Vagina (tissue), 2 donors: Measurements from ENCODE around the gene ASAP2. TPM values are rescaled to one million over a fixed set of nuclear protein-coding genes. Genes with fewer than 3 reads are reported as not detected.

ENCODE experiments used
- DNase-seq, 2 donors: peaks; one replicate each; pipeline ENCODE4 v3.0.0-alpha.2; 2017; ENCODE audit errors: extremely low spot score in 2 of 2
- H3K27ac ChIP-seq: fragments of 200-600 bp; sonication (generic); one replicate; pipeline ENCODE4 v1.5.1; 2019
- H3K27me3 ChIP-seq: fragments of 200-600 bp; sonication (generic); one replicate; pipeline ENCODE4 v1.5.1; 2019
- H3K36me3 ChIP-seq, 2 donors: fragments of 200-600 bp; sonication (generic); one replicate each; pipeline ENCODE4 v1.5.1; 2017 to 2019
- H3K4me1 ChIP-seq: fragments of 200-600 bp; sonication (generic); one replicate; pipeline ENCODE4 v1.5.1; 2019
- H3K4me3 ChIP-seq, 2 donors: fragments of 200-600 bp; sonication (generic); 1 replicate in 1 of 2; 2 replicates in 1 of 2; pipeline ENCODE4 v1.5.1; 2016 to 2019
- H3K9me3 ChIP-seq: fragments of 200-600 bp; sonication (generic); one replicate; pipeline ENCODE4 v1.5.1; 2019
- POLR2A ChIP-seq, 2 donors: fragments of 450-650 bp; IDR thresholded peaks; one replicate each; pipeline ENCODE4 v1.6.1; 2017; ENCODE audit warnings: antibody characterized with exemption in 2 of 2, mild to moderate bottlenecking in 2 of 2, moderate library complexity in 2 of 2
- POLR2AphosphoS5 ChIP-seq, 2 donors: sonication (generic); formaldehyde crosslinking; IDR thresholded peaks; one replicate each; pipeline ENCODE4 v1.9.0; 2017; ENCODE audit warnings: antibody characterized with exemption in 2 of 2, mild to moderate bottlenecking in 2 of 2, low read depth in 1 of 2; ENCODE audit not compliant: insufficient read depth in 1 of 2
- intact Hi-C: fragments of 100-400 bp; cut with DNase I; formaldehyde crosslinking; loops from one replicate; pipeline ENCODE4 v1.15.1; 2023
- total RNA-seq: library from RNA; depleted of rRNA; stranded (reverse); fragments of >200 nt; gene quantifications from one replicate; pipeline ENCODE4 v1.2.3, GENCODE V29; 2016
- TF ChIP-seq, protein P1 (sequence below), 3 experiments: fragments of 450-650 bp in 2 of 3; fragments of 200-600 bp in 1 of 3; sonication (generic) in 1 of 3; IDR thresholded peaks; one replicate each; pipeline ENCODE4 v1.5.1; 2017 to 2019; ENCODE audit warnings: antibody characterized with exemption in 3 of 3, mild to moderate bottlenecking in 2 of 3, moderate library complexity in 2 of 3

ASAP2 gene
- total RNA-seq, 1 donor from 2014 or later = 36.3 TPM

DNA sequence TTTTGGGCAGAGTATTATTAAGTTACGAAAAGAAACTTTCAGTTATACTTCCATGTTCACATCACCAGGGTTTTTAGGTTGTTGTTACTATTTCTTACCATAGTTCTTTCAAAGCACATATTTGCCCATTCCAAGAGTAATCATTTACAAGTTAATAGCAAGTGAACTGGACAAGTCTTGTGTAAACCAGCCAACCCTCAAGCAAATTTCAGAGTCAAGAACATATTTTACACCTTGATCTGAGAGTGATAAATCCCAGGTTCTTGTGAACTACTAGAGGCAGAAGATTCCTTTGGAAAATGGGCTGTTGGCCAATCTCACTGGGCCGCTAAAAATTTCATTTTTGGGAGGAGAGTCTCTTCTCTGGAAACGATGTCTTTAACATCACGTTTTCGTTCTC, 2.7 kb upstream of the ASAP2 start:
- Histone ChIP-seq H3K9me3 (no peaks in the 10 kb centered on the region), H3K27me3 (no peaks in the 10 kb centered on the region), H3K4me1 (peaks cover 19% of the 10 kb centered on the region), H3K27ac (no peak overlapping the region), H3K4me3 (no peak overlapping the region), H3K36me3 (no peaks in the 10 kb centered on the region)
- no peak for TF ChIP-seq POLR2AphosphoS5 (IDR thresholded peaks at IDR 0.05; ENCODE audit: insufficient read depth in 1 of 2, low read depth in 1 of 2)
- intact Hi-C loops = loop anchor here (10.0 kb wide), 2 partner anchors 51 to 111 kb away; no protein-coding TSS in a partner anchor
- DNase-seq = peak in 1 of 2 donors; percentile 13

DNA sequence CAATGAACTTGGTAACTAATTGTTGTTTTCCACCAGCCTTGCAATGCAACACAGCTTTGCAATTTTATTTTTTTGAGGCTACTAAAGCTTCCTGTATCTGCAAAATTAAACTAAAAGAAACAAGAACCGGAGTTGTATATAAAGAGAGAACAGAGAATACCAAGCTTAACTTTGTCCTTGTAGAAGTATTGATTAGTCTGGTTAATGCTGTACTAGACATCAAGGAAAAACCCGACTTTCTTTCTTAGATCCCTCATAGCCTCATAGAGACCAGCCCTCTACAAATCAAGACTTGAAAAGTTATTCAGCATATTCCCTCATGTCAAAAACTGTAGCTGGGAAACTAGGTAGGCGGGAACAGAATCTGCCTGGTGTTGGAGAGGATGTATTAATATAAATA, 1.7 kb upstream of the ASAP2 start:
- TF ChIP-seq, protein P1, sequence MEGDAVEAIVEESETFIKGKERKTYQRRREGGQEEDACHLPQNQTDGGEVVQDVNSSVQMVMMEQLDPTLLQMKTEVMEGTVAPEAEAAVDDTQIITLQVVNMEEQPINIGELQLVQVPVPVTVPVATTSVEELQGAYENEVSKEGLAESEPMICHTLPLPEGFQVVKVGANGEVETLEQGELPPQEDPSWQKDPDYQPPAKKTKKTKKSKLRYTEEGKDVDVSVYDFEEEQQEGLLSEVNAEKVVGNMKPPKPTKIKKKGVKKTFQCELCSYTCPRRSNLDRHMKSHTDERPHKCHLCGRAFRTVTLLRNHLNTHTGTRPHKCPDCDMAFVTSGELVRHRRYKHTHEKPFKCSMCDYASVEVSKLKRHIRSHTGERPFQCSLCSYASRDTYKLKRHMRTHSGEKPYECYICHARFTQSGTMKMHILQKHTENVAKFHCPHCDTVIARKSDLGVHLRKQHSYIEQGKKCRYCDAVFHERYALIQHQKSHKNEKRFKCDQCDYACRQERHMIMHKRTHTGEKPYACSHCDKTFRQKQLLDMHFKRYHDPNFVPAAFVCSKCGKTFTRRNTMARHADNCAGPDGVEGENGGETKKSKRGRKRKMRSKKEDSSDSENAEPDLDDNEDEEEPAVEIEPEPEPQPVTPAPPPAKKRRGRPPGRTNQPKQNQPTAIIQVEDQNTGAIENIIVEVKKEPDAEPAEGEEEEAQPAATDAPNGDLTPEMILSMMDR (IDR thresholded peaks at IDR 0.05) = no peak
- TF ChIP-seq POLR2A (IDR thresholded peaks at IDR 0.05) (no peak), POLR2AphosphoS5 (IDR thresholded peaks at IDR 0.05; ENCODE audit: insufficient read depth in 1 of 2, low read depth in 1 of 2) (no peak)
- no peak for DNase-seq
- no peaks in the 10 kb centered on the region for H3K36me3 ChIP-seq
- peaks cover 27% of the 10 kb centered on the region for H3K4me1 ChIP-seq
- no peak overlapping the region for H3K27ac ChIP-seq
- H3K9me3 ChIP-seq = no peaks in the 10 kb centered on the region
- no peaks in the 10 kb centered on the region for H3K27me3 ChIP-seq
- no peak overlapping the region for H3K4me3 ChIP-seq
- intact Hi-C loops = loop anchor here (10.0 kb wide), 2 partner anchors 50 to 110 kb away; no protein-coding TSS in a partner anchor

DNA sequence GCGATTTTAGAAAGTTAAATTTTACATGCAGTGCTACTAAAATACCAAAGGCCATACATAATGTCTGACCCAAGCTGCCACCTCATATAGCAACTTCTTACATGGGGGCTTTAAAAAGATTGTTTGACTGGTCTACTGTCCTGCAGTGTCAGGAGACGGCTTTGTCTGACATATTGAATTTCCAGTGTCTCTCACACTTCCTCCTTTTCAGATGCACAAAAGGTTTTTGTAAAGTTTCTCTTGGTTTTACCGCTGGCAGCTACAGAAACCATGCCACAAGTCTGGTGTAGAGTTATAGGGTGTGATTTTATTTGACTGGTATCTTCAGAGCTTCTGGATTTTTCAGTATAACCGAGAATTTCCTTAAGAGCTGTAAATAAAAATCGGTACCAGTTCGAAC, 1.1 kb upstream of the ASAP2 start:
- peak in 1 of 2 donors; percentile 44 for DNase-seq
- Histone ChIP-seq H3K4me3 (peak overlapping the region; percentile 46 to 88), H3K27me3 (no peaks in the 10 kb centered on the region), H3K9me3 (no peaks in the 10 kb centered on the region), H3K4me1 (peaks cover 32% of the 10 kb centered on the region), H3K27ac (peak overlapping the region; percentile 65), H3K36me3 (no peaks in the 10 kb centered on the region)
- no peak for TF ChIP-seq POLR2AphosphoS5 (IDR thresholded peaks at IDR 0.05; ENCODE audit: insufficient read depth in 1 of 2, low read depth in 1 of 2)
- TF ChIP-seq, protein P1 (IDR thresholded peaks at IDR 0.05) = no peak
- no peak for TF ChIP-seq POLR2A (IDR thresholded peaks at IDR 0.05)
- intact Hi-C loops = loop anchor here (10.0 kb wide), 2 partner anchors 49 to 109 kb away; no protein-coding TSS in a partner anchor

DNA sequence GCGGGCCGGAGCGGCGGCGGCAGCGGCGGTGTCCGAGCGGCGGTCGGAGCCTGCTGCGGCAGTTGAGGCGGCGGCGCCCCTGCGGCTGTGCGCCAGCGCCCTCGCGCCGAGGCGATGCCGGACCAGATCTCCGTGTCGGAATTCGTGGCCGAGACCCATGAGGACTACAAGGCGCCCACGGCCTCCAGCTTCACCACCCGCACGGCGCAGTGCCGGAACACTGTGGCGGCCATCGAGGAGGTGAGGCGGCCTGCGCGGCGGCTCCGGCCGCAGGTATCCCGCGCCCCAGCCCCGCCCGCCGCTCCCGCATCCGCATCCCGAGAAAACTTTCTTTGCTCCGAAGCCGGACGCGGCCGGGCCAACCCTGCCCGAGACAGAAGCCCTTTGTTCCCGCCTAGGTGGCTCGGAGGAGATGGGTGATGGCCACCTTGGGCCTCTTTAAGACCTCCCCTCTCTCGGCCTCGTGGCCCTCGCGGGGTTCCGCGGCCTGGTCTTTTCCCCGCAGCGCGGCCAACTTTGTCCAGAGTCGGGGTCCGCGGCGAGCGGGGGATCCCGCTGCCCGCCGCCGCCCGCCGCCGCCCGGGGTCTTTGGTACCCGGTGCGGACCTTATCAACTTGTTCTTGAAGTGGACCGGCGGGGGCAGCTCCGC, 504 bp downstream of the ASAP2 start:
- intact Hi-C loops = loop anchor here (10.0 kb wide), 2 partner anchors 48 to 108 kb away; no protein-coding TSS in a partner anchor
- Histone ChIP-seq H3K4me3 (peak overlapping the region; percentile 54 to 88), H3K36me3 (no peaks in the 10 kb centered on the region), H3K4me1 (peaks cover 45% of the 10 kb centered on the region), H3K27ac (peak overlapping the region; percentile 68), H3K27me3 (no peaks in the 10 kb centered on the region), H3K9me3 (no peaks in the 10 kb centered on the region)
- DNase-seq = peak in 1 of 2 donors; percentile 83
- no peak for TF ChIP-seq POLR2A (IDR thresholded peaks at IDR 0.05)
- TF ChIP-seq POLR2AphosphoS5 (IDR thresholded peaks at IDR 0.05; ENCODE audit: insufficient read depth in 1 of 2, low read depth in 1 of 2) = no peak
- TF ChIP-seq, protein P1 (IDR thresholded peaks at IDR 0.05) = no peak

DNA sequence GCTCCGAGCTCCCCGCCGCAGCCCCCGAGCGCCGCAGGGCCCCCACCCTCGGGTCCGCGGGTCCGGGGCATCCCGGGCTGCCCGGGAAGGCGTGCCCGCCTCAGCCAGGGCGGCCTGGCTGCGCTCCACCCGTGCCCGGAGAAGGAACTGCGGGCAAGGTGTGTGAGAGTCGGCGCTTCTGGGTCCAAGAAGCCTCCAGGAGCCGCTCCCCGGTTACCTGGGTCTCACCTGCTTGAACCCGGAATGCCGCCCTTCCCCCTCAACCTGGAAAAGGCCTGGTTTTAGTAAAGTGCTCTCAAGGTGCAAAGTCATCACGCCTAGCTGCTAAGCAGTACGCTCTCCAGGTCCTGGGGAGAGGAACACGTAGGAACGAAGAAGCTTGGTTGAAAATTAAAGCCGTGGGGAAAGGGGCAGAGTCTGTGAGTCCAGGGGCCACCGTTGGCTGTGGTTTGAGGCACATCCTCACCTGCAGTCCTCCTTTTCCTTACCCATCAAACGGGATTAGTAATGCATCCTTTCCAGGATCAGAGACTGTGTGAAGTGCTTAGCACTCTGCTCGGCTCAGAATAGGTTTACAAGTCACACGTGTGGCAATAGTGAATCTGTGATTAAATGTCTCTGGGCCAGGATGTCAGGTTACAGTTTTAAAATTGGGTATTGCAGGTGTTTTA, 1.2 kb downstream of the ASAP2 start:
- H3K27me3 ChIP-seq = no peaks in the 10 kb centered on the region
- peak overlapping the region; percentile 68 for H3K27ac ChIP-seq
- DNase-seq = peak in 1 of 2 donors; percentile 84
- H3K4me3 ChIP-seq = peak overlapping the region; percentile 54 to 88
- H3K36me3 ChIP-seq = no peaks in the 10 kb centered on the region
- peaks cover 52% of the 10 kb centered on the region for H3K4me1 ChIP-seq
- H3K9me3 ChIP-seq = no peaks in the 10 kb centered on the region
- intact Hi-C loops = loop anchor here (10.0 kb wide), 2 partner anchors 47 to 107 kb away; no protein-coding TSS in a partner anchor
- no peak for TF ChIP-seq POLR2A (IDR thresholded peaks at IDR 0.05)
- TF ChIP-seq, protein P1 (IDR thresholded peaks at IDR 0.05) = no peak
- TF ChIP-seq POLR2AphosphoS5 (IDR thresholded peaks at IDR 0.05; ENCODE audit: insufficient read depth in 1 of 2, low read depth in 1 of 2) = no peak
